Measurements from ENCODE around the gene DLGAP4. TPM values are rescaled to one million over a fixed set of nuclear protein-coding genes. Genes with fewer than 3 reads are reported as not detected.

The DLGAP4 gene
- total RNA-seq, 2 donors from 2014 or later = 62.9 to 78.2 TPM

- no peak for TF ChIP-seq CTCF (conservative IDR thresholded peaks at IDR 0.05)
- H3K27ac ChIP-seq (ENCODE audit: low read depth, low read length) = peak overlapping the region; percentile 86
- peaks cover 32% of the 10 kb centered on the region for H3K4me1 Mint-ChIP-seq
Measured at GRCh38 chr20:36574366-36575135, 268.4 kb downstream of the DLGAP4 start.

GRCh38 chr20:36576081-36576445 lies 269.9 kb downstream of the DLGAP4 start:
- 88 to 100% methylated on average over 1 of the region's 1 CpG for WGBS, 2 experiments (ENCODE audit: insufficient coverage in 1 of 2, insufficient read length in 1 of 2)
- no peak overlapping the region for H3K4me3 Mint-ChIP-seq
- Histone ChIP-seq H3K27me3 (ENCODE audit: control insufficient read depth, insufficient read depth, low read length, poor library complexity, severe bottlenecking) (no peaks in the 10 kb centered on the region), H3K36me3 (ENCODE audit: control insufficient read depth, insufficient read depth, low read length) (peaks cover 27% of the 10 kb centered on the region), H3K4me1 (ENCODE audit: control insufficient read depth, insufficient read depth, low read length) (peaks cover 8% of the 10 kb centered on the region), H3K4me3 (ENCODE audit: low read length) (peak overlapping the region; percentile 90), H3K27ac (ENCODE audit: low read depth, low read length) (no peak overlapping the region), H3K9me3 (ENCODE audit: control insufficient read depth, low read length) (no peaks in the 10 kb centered on the region), H3K9ac (ENCODE audit: extremely low read depth, low read length, poor library complexity, severe bottlenecking) (no peak overlapping the region)
- H3K27ac Mint-ChIP-seq = peak overlapping the region; percentile 94
- H3K9me3 Mint-ChIP-seq = no peaks in the 10 kb centered on the region
- H3K4me1 Mint-ChIP-seq = peaks cover 27% of the 10 kb centered on the region
- peaks cover 20% of the 10 kb centered on the region for H3K36me3 Mint-ChIP-seq (ENCODE audit: low read depth)
- TF ChIP-seq CTCF (conservative IDR thresholded peaks at IDR 0.05) = no peak
- DNase-seq = no peak
- no peaks in the 10 kb centered on the region for H3K27me3 Mint-ChIP-seq (ENCODE audit: insufficient read depth)

More at GRCh38 chr20:36574366-36575135, 268.4 kb downstream of the DLGAP4 start:
- H3K4me1 ChIP-seq (ENCODE audit: control insufficient read depth, insufficient read depth, low read length) = peaks cover 8% of the 10 kb centered on the region
- H3K27me3 Mint-ChIP-seq (ENCODE audit: insufficient read depth) = no peaks in the 10 kb centered on the region
- peak overlapping the region; percentile 86 for H3K9ac ChIP-seq (ENCODE audit: extremely low read depth, low read length, poor library complexity, severe bottlenecking)
- peak overlapping the region; percentile 90 for H3K4me3 ChIP-seq (ENCODE audit: low read length)
- peak overlapping the region; percentile 94 for H3K27ac Mint-ChIP-seq
- H3K9me3 ChIP-seq (ENCODE audit: control insufficient read depth, low read length) = no peaks in the 10 kb centered on the region
- H3K36me3 ChIP-seq (ENCODE audit: control insufficient read depth, insufficient read depth, low read length) = peaks cover 15% of the 10 kb centered on the region
- H3K4me3 Mint-ChIP-seq = peak overlapping the region; percentile 82
- no peaks in the 10 kb centered on the region for H3K9me3 Mint-ChIP-seq
- DNase-seq = peak; percentile 79
- no peaks in the 10 kb centered on the region for H3K27me3 ChIP-seq (ENCODE audit: control insufficient read depth, insufficient read depth, low read length, poor library complexity, severe bottlenecking)
- peaks cover 9% of the 10 kb centered on the region for H3K36me3 Mint-ChIP-seq (ENCODE audit: low read depth)
- 0% methylated on average over 11 to 59 of the region's 69 CpGs for WGBS, 2 experiments (ENCODE audit: insufficient coverage in 1 of 2, insufficient read length in 1 of 2)

Other genes with a start within 250 kb of the DLGAP4 start
- 10 to 100 TPM; 32.3 to 36.7 TPM for gene EPB41L1, start 151.6 kb upstream of the DLGAP4 start, total RNA-seq
- 10 to 100 TPM; 23.5 to 24.3 TPM for gene AAR2, start 69.9 kb upstream of the DLGAP4 start, total RNA-seq
- 100 to 1,000 TPM; 264 to 284 TPM for gene MYL9, start 235.2 kb downstream of the DLGAP4 start, total RNA-seq

Measured in endodermal cell (in vitro differentiated cells).